Measurements from ENCODE around the gene CDC37L1.
A peak's percentile ranks its signal among the peaks of the same experiment; 100 is the strongest.
"Not testable (repeated sequence)": the region's sequence is repeated elsewhere in the genome, so short reads cannot be mapped to it uniquely, and the experiment has no call there.

The CDC37L1 gene

DNA sequence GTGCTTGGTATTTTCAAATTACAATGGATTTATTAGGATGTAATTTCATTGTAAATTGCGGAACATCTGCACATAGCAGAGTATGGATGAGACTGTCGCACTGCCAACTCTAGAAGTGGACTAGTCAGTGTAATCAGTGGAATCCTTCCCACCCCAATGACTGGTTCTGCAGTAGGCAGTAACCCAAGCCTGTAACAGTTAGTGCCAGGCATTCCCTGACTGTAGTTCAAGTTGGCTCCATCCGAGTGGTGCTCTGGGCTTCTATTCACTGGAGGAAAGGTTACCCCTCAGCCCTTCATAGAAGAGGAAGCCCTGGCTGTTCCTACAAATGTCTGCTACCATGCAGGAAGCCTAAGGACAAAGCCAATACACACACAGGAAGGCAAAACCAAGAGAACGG is 38.4 kb downstream of the CDC37L1 start:
- DNase-seq, result no peak

DNA sequence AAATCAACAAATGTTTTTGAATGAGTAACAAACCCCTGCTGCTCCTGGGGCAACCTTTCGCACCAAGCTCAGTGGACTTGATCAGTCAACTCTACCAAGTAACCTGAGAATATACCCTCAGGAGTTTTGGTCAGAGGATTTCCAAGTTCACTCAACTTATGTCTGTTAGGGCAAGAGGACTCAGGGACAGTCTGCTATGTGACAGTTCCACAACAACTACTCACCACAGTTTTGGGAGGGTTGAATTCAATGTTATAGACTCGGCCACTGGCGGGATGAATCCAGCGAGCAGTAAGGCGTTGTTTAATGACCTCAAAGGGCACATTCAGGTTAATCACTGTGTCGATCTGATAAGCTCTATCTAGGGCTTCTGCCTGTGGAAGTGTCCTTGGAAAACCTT is 39.5 kb downstream of the CDC37L1 start:
- no peak for DNase-seq

DNA sequence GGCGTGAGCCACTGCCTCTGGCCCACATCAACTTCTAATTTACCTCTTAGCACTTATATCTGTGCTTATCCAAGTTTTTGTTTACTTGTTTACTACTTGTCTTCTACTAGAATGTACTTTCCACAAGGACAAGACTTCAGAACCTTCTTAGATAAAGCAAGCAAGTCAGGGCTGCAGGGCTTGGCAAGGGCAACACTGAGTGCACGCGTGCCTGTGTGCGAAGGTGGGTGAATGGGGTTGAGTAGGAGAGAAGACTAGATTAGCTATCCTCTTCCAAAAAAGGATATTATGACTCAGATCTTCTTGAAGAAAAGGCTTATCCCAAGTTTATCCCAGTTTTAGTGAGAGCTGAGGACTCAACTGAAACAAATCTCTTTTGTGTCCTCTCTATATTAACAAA is 42.4 kb downstream of the CDC37L1 start:
- no peak for DNase-seq

DNA sequence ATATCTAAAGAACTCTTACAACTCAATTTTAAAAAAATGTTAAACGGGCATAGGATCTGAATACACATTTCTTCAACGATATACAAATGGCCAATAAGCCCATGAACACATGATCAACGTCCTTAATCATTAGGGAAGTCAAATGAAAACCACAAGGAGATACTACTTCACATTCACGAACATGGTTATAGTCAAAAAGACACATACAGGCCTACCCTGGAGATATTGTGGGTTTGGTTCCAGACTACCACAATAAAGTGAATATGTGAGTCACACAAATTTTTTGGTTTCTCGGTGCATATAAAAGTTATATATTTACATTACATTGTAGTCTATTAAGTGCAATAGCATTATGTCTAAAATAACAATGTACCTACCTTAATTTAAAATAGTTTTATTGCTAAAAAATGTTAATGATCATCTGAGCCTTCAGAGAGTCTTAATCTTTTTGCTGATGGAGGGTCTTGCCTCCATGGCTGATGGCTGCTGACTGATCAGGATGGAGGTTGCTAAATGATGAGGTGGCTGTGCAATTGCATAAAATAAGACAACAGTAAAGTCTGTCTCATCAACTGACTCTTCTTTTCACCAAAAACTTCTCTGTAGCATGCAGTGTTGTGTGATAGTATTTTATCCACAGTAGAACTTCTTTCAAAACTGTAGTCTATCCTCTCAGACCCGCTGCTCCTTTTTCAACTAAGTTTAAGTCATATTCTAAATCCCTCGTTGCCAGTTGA is 46.5 kb downstream of the CDC37L1 start:
- DNase-seq, result no peak

DNA sequence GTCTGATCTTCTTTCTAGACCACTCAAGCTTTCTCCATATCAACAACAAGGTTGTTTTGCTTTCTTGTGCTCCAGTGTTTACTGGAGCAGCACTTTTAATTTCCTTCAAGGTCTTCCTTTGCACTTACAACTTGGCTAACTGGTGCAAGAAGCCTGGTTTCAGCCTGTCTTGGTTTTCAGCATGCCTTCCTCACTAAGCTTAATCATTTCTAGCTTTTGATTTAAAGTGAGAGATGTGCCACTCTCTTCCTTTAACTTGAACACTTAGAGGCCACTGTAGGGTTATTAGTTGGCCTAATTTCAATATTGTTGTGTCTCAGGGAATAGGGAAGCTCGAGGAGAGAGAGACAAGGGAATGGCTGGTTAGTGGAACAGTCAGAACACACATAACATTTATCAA is 48.2 kb downstream of the CDC37L1 start:
- no peak for DNase-seq

DNA sequence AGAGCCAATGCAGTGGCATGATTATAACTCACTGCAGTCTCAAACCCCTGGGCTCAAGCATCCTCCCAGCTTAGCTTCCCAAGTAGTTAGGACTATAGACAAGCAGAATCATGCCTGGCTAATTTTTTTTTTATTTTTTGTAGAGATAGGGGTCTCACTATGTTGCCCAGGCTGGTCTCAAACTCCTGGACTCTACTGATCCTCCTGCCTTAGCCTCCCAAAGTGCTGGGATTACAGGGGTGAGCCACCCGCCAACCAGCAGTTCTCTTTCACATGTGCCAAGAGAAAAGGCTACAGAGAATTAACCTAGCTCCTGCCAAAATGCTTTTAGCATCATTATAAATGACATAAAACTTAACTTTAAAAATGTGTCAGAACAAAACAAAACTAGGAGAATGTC is 53.5 kb downstream of the CDC37L1 start:
- DNase-seq, result no peak

DNA sequence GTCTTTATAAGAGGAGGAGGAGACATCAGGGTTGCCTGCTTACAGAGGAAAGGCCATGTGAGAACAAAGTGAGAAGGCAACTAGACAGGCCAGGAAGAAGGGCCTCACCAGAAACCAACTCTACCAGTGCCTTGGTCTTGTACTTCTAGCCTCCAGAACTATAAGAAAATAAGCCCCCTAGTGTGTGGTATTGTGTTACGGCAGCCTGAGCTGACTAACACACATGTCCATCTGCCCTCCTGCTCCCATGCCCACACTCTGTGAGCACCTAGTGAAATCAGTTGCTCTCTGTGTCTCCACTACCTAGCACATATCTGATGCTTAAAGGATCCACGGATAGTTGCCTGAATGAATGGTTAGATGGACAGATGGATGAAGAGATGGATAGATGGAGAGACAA is 54.8 kb downstream of the CDC37L1 start:
- DNase-seq, result no peak

DNA sequence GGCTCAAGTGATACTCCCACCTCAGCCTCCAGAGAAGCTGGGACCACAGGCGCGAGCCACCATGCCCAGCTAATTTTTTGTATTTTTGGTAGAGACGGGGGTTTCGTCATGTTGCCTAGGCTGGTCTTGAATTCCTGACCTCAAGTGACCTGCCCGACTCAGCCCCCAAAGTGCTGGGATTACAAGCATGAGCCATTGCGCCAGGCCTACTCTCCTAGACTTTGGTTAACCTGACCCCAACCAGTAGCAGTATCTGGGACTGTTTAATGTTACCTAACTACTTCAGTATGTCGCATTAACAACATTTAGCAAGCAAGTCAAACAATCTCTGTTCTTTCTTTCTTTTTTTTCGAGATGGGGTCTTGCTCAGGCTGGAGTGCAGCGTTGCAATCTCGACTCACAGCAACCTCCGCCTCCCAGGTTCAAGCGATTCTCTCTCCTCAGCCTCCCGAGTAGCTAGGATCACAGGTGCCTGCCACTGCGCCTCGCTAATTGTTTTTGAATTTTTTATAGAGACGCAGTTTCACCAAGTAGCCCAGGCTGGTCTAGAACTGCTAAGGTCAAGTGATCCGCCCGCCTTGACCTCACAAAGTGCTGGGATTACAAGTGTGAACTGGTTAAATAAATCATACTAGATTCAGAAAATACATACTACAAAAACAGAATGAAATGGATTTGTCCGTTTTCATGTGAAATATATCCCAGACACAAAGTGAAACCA is 59.7 kb downstream of the CDC37L1 start:
- DNase-seq, result no peak

DNA sequence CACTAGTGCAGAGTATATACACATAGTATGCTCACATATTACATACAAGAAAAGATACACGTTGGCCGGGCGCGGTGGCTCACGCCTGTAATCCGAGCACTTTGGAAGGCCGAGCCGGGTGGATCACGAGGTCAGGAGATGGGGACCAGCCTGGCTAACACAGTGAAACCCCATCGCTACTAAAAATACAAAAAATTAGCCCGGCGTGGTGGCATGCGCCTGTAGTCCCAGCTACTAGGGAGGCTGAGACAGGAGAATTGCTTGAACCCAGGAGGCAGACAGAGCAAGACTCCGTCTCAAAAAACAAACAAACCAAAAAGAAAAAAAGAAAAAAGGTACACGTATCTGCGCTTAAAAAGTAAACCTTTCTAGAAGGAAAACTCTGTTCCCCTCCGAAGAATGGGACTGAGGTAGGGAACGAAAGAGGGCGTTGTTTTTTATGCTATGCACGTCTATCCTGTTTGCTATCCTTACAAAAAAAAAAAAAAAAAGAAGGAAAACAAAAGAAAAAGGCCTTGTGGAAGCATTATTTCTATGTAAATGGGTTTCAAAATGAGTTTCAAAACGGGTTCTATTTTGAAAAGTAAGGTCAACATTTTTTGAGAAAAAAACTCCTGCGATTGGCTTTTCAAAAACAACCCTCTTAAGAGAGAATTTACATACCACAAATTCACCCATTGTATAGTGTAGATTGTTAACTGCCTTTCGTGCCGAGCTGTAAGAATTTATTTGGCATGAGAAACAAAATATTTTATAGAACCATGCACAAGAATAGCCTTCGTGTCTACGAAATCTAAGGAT is 60.4 kb downstream of the CDC37L1 start:
- DNase-seq, result no peak

DNA sequence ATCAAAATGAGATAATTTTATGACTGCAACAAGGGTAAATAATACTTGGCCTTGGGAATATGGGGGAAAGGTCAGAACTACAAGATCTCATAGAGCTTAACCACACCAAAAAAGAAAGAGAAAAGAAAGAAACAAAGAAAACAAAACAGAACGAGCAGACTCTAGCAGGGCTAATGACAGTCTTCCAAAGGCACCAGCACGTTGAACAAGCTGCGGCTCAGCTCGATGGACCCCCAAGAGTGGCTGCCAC is 60.9 kb downstream of the CDC37L1 start:
- DNase-seq, result no peak

DNA sequence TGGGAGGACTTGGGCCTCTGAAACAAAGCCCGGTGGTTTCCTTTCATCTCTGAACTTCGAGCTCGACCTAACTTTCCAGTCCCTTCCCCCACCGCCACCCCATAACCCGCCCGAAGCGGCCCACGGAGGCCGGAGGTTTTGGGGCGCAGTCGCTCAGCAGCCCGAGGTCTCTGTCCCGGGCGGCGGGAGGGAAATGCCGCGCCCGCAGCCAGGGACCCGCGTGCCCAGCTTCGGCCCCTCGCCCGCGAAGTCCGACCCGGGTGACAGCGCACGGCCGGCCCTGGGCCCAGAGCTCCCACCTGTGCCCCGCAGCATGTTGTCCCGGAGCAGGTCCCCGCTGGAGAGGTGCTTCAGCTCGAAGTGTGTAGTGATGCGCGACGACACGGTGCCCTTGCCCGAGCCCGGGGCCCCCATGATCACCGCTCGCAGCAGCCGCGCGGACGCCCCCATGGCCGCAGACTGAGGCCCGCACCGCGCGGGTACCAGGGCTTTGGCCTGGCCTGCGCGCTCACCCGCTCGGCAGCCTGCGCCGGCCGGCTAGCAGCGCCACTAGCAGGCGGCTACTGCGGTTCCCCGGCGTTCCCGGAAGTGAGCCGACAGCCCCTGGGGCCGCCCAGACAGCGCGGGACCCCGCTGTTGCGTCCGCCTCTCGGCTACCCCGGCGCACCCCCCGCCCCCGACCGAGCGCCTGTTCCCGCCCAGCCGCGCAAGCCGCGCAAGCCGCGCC is 61.4 kb downstream of the CDC37L1 start, which contains the start of gene AK3:
AK3 (minus strand) TSS at position 565 of the 727 bp plus-strand sequence; CDS start at position 450, 115 bp downstream.
- peak; percentile 78 for DNase-seq

DNA sequence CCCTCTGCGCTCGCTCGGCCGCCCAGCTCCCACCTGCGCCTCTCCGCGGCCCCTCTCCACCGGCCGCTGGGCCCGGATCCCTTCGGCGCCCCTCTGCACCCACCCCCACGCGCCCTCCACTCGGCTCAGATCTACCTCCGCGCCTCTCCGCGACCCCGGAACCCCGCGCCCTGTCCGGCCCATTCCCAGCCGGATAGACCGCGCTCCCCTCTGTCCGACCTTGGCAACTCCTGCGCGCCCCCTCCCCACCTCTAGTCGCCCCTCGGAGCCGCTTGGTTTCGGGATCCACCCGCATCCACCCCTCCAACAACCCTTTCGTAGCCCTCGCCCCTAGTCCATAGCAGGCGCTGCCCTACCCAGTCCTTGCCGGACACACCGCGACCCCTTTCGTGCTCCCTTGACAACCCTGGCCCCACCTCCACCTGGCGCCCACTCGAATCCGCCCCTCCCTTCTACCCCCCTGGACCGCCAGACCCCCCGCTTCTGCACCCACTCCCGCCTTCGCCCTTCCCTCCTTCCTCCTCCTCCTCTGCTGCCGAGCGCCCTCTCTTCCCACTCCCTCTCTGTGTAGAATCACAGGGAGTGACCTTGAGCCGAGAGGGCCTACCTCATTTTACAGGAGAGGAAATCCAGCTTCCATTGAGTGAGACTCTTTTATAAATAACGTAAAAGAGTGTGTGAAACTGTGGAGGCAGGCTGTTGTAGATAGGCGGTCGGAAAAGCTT is 62.2 kb downstream of the CDC37L1 start:
- DNase-seq, result peak; percentile 2

DNA sequence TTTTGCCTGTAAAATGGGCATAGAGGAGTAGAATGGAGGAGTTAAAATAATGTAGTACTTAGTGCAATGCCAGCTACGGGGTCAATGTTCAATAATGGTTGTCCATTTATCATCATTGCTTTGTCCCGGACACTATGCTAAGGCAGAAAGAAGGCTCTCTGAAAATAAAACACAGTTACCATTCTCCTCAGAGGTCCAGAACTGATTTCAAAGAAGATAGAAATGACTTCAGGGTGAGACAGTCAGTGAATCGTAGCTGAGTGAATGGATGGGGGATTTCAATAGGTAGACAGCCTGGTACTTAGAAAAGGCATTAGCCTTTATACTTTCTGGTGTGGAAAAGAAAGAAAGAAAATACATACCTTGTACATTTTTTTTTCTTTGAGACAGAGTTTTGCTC is 62.9 kb downstream of the CDC37L1 start:
- DNase-seq, result no peak

DNA sequence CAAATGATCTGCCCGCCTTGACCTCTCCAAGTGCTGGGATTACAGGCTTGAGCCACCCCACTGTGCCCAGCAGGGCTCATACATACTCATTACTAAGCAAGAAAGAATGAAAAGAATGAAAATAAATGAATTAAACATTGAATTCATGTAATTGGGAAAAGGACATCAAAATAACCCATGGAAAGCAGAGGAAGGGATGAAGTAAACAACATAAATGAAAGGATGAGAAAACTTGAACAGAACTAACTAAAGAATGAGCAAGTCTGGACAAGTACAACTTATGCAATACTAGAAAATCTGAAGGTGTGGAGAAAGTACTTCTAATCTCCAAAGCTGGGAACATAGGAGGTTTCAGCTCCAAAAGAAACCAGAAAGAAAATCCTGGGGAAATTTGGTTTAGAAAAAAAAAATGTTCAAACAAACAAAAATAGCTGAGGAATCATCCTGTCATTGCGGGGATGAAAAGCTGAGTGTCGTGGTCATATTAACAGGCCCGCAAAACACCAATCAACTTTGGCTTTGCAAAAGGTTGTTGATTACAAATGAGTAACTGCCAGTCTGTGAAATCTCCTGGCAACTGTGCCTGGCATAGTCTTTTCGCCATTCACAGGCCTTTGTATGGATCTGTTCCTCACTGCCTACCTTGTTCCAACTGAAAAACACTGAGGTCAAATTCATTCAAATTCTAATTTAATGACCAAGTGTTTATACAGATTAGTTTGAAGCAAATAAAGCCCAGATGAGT is 63.9 kb downstream of the CDC37L1 start:
- DNase-seq, result no peak

DNA sequence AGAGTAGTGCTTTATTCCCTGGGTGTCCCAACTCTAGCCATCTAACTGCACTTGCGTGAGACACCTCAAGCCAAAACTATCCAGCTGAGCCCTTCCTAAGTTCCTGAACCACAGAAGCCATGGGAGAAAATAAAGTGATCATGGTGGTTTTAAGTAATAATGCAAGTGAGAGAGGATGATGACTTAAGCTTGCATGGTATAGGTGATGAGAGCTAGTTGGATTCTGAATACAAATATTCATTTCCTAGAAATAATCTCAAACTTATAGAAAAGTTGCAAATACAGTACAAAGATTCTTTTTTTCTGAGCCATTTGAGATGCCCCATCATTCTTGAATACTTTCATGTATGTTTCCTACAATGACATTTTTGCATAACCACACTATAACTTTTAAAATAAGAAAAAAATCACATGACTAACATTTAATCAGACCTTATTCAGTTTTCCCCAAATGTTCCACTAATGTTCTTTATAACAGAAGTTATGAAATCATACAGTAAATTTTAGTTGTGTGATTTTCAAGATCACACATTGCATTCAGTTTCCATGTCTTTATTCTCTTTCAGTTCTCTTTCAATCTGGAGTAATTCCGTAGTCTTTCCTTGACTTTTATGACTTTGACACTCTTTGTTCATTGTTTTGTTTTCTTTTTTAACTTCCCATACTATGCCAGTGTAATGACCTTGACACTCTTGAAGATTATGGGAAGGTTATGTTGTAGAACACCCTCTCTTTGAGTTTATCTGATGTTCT is 67.1 kb downstream of the CDC37L1 start:
- no peak for DNase-seq

DNA sequence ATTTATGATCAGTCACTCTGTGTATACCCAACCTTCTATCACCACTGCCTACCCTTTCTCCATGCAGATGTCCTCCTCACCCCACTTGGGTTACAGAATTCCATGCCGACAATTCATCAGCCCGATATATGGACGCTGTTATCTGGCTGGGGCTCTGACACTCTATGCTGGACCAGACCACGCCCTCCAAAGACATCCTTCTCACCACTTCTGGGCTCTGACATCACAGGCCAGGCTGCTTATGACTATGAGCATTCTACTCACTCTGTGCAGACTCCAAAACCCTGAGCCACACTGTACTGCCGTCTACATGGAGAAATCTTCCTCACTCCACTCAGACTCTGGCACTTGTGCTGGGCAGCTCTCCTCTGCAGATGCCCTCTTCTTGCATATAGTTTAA is 69.2 kb downstream of the CDC37L1 start:
- no peak for DNase-seq

DNA sequence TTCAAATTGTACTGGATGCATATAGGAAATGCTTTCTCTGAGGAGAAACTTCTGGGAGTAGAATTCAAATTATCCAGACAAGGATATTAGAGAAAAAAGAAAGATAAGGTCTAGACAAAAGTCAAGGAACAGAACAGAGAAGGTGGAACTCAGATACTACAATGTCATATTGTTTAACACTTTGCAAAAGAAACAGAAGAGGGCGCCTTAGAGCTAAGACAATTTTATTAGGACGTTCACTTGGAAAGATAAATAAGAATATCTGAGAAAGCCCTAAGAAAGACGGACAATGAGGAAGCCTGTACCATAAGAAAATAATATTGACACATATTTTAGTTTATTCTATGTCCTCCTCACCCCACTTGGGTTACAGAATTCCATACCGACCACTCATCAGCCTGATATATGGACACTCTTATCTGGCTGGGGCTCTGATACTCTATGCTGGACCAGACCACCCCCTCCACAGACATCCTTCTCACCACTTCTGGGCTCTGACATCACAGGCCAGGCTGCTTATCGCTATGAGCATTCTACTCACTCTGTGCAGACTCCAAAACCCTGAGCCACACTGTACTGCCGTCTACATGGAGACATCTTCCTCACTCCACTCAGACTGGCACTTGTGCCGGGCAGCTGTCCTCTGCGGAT is 70.8 kb downstream of the CDC37L1 start:
- no peak for DNase-seq

DNA sequence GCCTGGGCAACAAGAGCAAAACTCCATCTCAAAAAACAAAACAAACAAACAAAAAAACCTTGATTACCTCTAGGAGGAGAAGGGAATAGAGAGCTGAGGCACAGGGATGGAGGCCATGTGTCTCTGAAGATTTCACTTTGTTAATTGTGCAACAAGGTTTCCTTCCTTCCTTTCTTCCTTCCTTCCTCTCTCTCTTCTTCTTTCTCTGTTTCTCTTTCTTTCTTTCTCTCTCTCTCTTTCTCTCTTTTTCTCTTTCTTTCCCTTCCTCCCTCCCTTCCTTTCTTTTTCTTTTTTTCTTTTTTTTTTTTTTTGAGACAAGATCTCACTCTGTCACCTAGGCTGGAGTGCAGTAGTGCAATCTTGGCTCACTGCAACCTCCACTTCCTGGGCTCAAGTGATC is 75.2 kb downstream of the CDC37L1 start:
- not testable (repeated sequence) for DNase-seq

DNA sequence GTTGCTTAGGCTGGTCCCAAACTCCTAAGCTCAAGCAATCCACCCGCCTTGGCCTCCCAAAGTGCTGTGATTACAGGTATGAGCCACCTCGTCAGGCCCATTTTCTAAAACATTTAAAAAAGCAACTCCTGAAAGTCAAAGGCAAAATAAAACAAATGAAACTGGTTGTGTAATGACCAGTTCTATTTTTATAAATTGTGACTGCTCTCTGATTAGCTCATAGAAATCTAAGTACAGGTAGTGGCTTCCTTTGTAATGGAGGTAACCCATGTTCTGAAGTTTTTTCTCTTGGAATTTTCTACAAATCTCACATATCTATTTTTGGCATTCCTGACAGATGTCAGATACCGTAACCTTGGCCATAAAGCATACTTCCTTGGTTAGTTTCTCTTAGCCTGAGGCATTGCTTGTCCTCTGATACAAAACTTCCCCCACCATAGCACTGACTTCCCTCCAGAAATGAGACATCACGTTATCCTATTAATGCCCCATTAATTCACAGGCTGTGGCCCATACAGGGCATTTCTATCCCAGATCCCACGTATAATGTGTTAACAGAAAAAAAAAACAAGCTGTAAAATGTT is 75.7 kb downstream of the CDC37L1 start:
- no peak for DNase-seq

DNA sequence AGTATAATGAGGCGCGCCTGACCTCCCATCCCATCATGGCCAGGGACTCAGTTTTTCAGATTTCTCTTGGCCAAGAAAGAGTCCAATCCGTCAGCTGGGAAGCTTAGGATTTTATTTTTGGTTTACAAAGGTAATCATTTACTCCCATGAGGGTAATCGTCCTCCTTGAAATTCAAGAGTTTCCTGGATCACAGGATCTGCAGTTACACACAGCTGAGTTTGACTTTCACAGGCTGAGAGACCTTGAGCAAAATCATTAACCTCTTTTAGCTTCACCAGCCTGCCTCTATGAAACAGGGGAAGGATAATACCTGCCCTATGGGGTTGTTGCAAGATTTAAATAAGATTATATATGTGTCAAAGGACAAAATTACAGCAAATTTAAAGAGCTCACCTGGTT is 77.1 kb downstream of the CDC37L1 start:
- DNase-seq, result no peak

Measured in activated effector memory CD4-positive, alpha-beta T cell treated with Interleukin-2 at 50 U/mL for 16 hours (primary cell).